ENCODE measurements around the gene PRH1.

PRH1 gene

DNA sequence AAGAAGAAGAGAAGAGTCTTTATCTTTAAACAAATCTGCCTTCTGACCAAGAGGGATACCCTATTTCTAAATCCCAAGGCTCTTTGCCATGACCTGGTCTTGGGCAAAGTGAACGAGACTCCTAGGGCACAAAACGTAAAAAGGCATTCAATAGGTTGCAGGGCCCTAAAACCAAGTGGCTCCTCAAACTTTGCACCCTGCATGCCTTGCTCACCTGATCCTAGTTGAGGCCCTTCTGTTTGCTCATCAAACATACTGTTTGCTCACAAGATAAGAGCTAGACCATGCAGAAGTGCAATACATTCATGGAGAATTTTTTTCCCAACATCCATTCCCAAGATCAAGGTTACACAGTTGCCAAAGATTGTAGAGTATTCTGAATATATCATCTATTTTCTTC is 7.9 kb upstream of the PRH1 start:
- Histone ChIP-seq H3K79me2 (ENCODE audit: insufficient read depth, low read length) (no peaks in the 10 kb centered on the region), H3K9ac (ENCODE audit: low read depth, low read length) (no peak overlapping the region), H3K9me3 (ENCODE audit: insufficient read depth, low read length, severe bottlenecking) (no peaks in the 10 kb centered on the region), H3K4me1 (ENCODE audit: insufficient read depth, low read length) (no peaks in the 10 kb centered on the region), H3K36me3 (ENCODE audit: insufficient read depth, low read length) (peaks cover 6% of the 10 kb centered on the region; the same call in 1 of the 2 replicates), H3K4me2 (ENCODE audit: insufficient read depth, low read length) (no peak overlapping the region), H3K27ac (ENCODE audit: low read length) (no peak overlapping the region), H3K4me3 (ENCODE audit: low read depth in 1 of 2, low read length in 2 of 2) (no peak overlapping the region), H3K27me3 (ENCODE audit: insufficient read depth, low read length, poor library complexity) (no peaks in the 10 kb centered on the region), H4K20me1 (ENCODE audit: insufficient read depth, low read length) (no peaks in the 10 kb centered on the region), H2AFZ (ENCODE audit: low read depth, low read length) (no peak overlapping the region)
- ATAC-seq (ENCODE audit: insufficient read depth, low read depth) = no peak
- no peak for DNase-seq
- TF ChIP-seq EZH2 (IDR thresholded peaks at IDR 0.05; ENCODE audit: borderline replicate concordance, low read depth, low read length, severe bottlenecking) = no peak
- TF ChIP-seq, protein P1, sequence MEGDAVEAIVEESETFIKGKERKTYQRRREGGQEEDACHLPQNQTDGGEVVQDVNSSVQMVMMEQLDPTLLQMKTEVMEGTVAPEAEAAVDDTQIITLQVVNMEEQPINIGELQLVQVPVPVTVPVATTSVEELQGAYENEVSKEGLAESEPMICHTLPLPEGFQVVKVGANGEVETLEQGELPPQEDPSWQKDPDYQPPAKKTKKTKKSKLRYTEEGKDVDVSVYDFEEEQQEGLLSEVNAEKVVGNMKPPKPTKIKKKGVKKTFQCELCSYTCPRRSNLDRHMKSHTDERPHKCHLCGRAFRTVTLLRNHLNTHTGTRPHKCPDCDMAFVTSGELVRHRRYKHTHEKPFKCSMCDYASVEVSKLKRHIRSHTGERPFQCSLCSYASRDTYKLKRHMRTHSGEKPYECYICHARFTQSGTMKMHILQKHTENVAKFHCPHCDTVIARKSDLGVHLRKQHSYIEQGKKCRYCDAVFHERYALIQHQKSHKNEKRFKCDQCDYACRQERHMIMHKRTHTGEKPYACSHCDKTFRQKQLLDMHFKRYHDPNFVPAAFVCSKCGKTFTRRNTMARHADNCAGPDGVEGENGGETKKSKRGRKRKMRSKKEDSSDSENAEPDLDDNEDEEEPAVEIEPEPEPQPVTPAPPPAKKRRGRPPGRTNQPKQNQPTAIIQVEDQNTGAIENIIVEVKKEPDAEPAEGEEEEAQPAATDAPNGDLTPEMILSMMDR (IDR thresholded peaks at IDR 0.05; ENCODE audit: borderline replicate concordance, extremely low read depth, low read length, poor library complexity, severe bottlenecking) = no peak

DNA sequence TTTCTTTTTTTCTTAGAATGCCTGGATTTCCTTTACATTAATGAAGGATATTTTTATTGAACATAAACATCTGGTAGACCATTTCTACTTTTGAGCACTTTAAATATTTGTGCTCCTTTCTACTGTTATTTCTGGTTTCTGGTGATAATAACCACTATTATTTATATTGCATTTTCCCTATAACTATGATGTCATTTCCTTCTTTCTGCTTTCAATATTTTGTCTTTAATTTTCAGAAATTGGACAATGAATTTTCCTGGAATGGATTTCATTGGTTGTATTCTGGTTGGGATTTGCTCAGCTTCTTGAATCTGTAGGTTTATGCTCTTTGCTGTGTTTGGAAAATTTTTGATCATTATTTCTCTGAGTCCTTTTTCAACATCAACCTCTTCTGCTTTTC is 5.2 kb upstream of the PRH1 start:
- no peak overlapping the region for H3K4me3 ChIP-seq (ENCODE audit: low read depth in 1 of 2, low read length in 2 of 2)
- H4K20me1 ChIP-seq (ENCODE audit: insufficient read depth, low read length) = no peaks in the 10 kb centered on the region
- DNase-seq = no peak
- H3K4me2 ChIP-seq (ENCODE audit: insufficient read depth, low read length) = no peak overlapping the region
- TF ChIP-seq EZH2 (IDR thresholded peaks at IDR 0.05; ENCODE audit: borderline replicate concordance, low read depth, low read length, severe bottlenecking) = no peak
- TF ChIP-seq, protein P1 (IDR thresholded peaks at IDR 0.05; ENCODE audit: borderline replicate concordance, extremely low read depth, low read length, poor library complexity, severe bottlenecking) = no peak
- no peaks in the 10 kb centered on the region for H3K4me1 ChIP-seq (ENCODE audit: insufficient read depth, low read length)
- H3K27me3 ChIP-seq (ENCODE audit: insufficient read depth, low read length, poor library complexity) = no peaks in the 10 kb centered on the region
- H3K9ac ChIP-seq (ENCODE audit: low read depth, low read length) = no peak overlapping the region
- no peaks in the 10 kb centered on the region for H3K79me2 ChIP-seq (ENCODE audit: insufficient read depth, low read length)
- H2AFZ ChIP-seq (ENCODE audit: low read depth, low read length) = no peak overlapping the region
- H3K9me3 ChIP-seq (ENCODE audit: insufficient read depth, low read length, severe bottlenecking) = no peaks in the 10 kb centered on the region
- no peak for ATAC-seq (ENCODE audit: insufficient read depth, low read depth)
- peaks cover 3% of the 10 kb centered on the region; the same call in 1 of the 2 replicates for H3K36me3 ChIP-seq (ENCODE audit: insufficient read depth, low read length)
- no peak overlapping the region for H3K27ac ChIP-seq (ENCODE audit: low read length)

DNA sequence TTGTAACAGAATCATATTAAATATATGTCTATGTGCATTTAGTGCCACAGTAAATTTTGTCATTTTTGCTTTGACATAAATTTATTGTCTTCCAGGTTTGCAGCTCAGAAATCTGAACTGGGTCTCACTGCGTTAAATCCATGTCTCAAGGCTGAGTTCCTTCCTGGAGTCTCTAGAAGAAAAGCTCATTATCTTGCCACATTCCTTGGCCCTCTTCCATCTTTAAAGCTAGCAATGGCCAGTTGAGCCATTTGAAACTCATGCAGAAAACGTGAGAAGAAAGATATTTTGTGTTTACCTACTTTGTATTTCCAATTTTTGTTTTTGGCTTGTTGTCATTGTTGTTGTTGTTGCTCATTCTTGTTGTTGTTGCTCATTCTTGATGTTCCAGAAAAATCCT is 10.7 kb downstream of the PRH1 start:
- TF ChIP-seq EZH2 (IDR thresholded peaks at IDR 0.05; ENCODE audit: borderline replicate concordance, low read depth, low read length, severe bottlenecking) = no peak
- TF ChIP-seq, protein P1 (IDR thresholded peaks at IDR 0.05; ENCODE audit: borderline replicate concordance, extremely low read depth, low read length, poor library complexity, severe bottlenecking) = no peak
- DNase-seq = no peak
- no peak for ATAC-seq (ENCODE audit: insufficient read depth, low read depth)
- Histone ChIP-seq H3K79me2 (ENCODE audit: insufficient read depth, low read length) (no peaks in the 10 kb centered on the region), H3K27ac (ENCODE audit: low read length) (no peak overlapping the region), H3K27me3 (ENCODE audit: insufficient read depth, low read length, poor library complexity) (no peaks in the 10 kb centered on the region), H3K36me3 (ENCODE audit: insufficient read depth, low read length) (peaks cover 16% of the 10 kb centered on the region), H4K20me1 (ENCODE audit: insufficient read depth, low read length) (no peaks in the 10 kb centered on the region), H3K9me3 (ENCODE audit: insufficient read depth, low read length, severe bottlenecking) (no peaks in the 10 kb centered on the region), H2AFZ (ENCODE audit: low read depth, low read length) (no peak overlapping the region), H3K4me1 (ENCODE audit: insufficient read depth, low read length) (no peaks in the 10 kb centered on the region), H3K4me2 (ENCODE audit: insufficient read depth, low read length) (no peak overlapping the region), H3K4me3 (ENCODE audit: low read depth in 1 of 2, low read length in 2 of 2) (no peak overlapping the region), H3K9ac (ENCODE audit: low read depth, low read length) (no peak overlapping the region)

DNA sequence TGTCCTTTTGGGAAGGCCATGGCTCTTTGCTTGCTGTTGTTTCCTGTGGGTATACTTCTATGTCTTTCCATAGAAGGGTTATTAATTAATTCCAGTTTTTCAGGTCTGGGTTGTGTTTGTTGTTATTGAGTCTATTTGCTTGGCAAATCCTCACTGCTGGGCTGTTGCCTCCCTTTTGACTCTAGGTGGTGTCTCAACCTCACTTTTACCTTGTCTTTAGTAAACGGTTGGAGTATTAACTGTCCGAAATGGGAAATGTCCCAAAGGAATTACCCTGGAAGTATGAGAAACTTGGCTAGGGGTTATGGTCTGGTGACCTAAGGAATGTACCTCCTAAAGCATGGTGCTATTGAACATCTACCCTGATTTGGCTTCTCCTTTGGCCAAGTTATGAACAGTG is 16.7 kb downstream of the PRH1 start:
- TF ChIP-seq EZH2 (IDR thresholded peaks at IDR 0.05; ENCODE audit: borderline replicate concordance, low read depth, low read length, severe bottlenecking) = no peak
- TF ChIP-seq, protein P1 (IDR thresholded peaks at IDR 0.05; ENCODE audit: borderline replicate concordance, extremely low read depth, low read length, poor library complexity, severe bottlenecking) = peak; percentile 10
- no peak for DNase-seq

More for the DNA sequence above, 16.7 kb downstream of the PRH1 start:
- Histone ChIP-seq H3K9ac (ENCODE audit: low read depth, low read length) (no peak overlapping the region), H3K79me2 (ENCODE audit: insufficient read depth, low read length) (no peaks in the 10 kb centered on the region), H4K20me1 (ENCODE audit: insufficient read depth, low read length) (no peaks in the 10 kb centered on the region), H3K4me2 (ENCODE audit: insufficient read depth, low read length) (no peak overlapping the region), H3K9me3 (ENCODE audit: insufficient read depth, low read length, severe bottlenecking) (peaks cover 6% of the 10 kb centered on the region), H3K36me3 (ENCODE audit: insufficient read depth, low read length) (0 out of 2 replicates have a peak, but pooled peaks cover 6% of the 10 kb centered on the region), H3K4me1 (ENCODE audit: insufficient read depth, low read length) (no peaks in the 10 kb centered on the region), H2AFZ (ENCODE audit: low read depth, low read length) (no peak overlapping the region), H3K27ac (ENCODE audit: low read length) (no peak overlapping the region), H3K27me3 (ENCODE audit: insufficient read depth, low read length, poor library complexity) (no peaks in the 10 kb centered on the region), H3K4me3 (ENCODE audit: low read depth in 1 of 2, low read length in 2 of 2) (no peak overlapping the region)
- no peak for ATAC-seq (ENCODE audit: insufficient read depth, low read depth)
